Measurements from ENCODE around the gene SEMA7A.

SEMA7A gene

GRCh38 chr15:74443100-74443909 is 9.5 kb upstream of the SEMA7A start:
- H3K27ac ChIP-seq (ENCODE audit: poor library complexity, severe bottlenecking), result no peak overlapping the region
- no peaks in the 10 kb centered on the region for H3K27me3 ChIP-seq (ENCODE audit: insufficient read depth, poor library complexity, severe bottlenecking)
- no peak overlapping the region for H3K4me3 ChIP-seq (ENCODE audit: severe bottlenecking)
- no peak for TF ChIP-seq CTCF (IDR thresholded peaks at IDR 0.05; ENCODE audit: poor library complexity, severe bottlenecking)
- ATAC-seq (ENCODE audit: low read depth), result no peak
- H3K4me1 ChIP-seq (ENCODE audit: insufficient read depth, poor library complexity, severe bottlenecking), result no peaks in the 10 kb centered on the region
- H3K36me3 ChIP-seq (ENCODE audit: low read depth), result peaks cover 12% of the 10 kb centered on the region
- H3K9me3 ChIP-seq (ENCODE audit: severe bottlenecking), result no peaks in the 10 kb centered on the region
- peak; percentile 42 for DNase-seq (ENCODE audit: low spot score)

- no peak overlapping the region for H3K4me3 ChIP-seq (ENCODE audit: severe bottlenecking)
- peaks cover 7% of the 10 kb centered on the region; the same call in 1 of the 2 replicates for H3K36me3 ChIP-seq (ENCODE audit: low read depth)
- H3K9me3 ChIP-seq (ENCODE audit: severe bottlenecking), result no peaks in the 10 kb centered on the region
- no peaks in the 10 kb centered on the region for H3K27me3 ChIP-seq (ENCODE audit: insufficient read depth, poor library complexity, severe bottlenecking)
- ATAC-seq (ENCODE audit: low read depth) (no peak), DNase-seq (ENCODE audit: low spot score) (peak; percentile 65)
- no peak for TF ChIP-seq CTCF (IDR thresholded peaks at IDR 0.05; ENCODE audit: poor library complexity, severe bottlenecking)
- H3K27ac ChIP-seq (ENCODE audit: poor library complexity, severe bottlenecking), result no peak overlapping the region
- H3K4me1 ChIP-seq (ENCODE audit: insufficient read depth, poor library complexity, severe bottlenecking), result no peaks in the 10 kb centered on the region
Measured at GRCh38 chr15:74442604-74443003, 8.8 kb upstream of the SEMA7A start.

GRCh38 chr15:74442063-74442462 is 8.3 kb upstream of the SEMA7A start:
- peaks cover 7% of the 10 kb centered on the region; the same call in 1 of the 2 replicates for H3K36me3 ChIP-seq (ENCODE audit: low read depth)
- ATAC-seq (ENCODE audit: low read depth) (no peak), DNase-seq (ENCODE audit: low spot score) (peak; percentile 34)
- no peak overlapping the region for H3K27ac ChIP-seq (ENCODE audit: poor library complexity, severe bottlenecking)
- no peaks in the 10 kb centered on the region for H3K27me3 ChIP-seq (ENCODE audit: insufficient read depth, poor library complexity, severe bottlenecking)
- no peak overlapping the region for H3K4me3 ChIP-seq (ENCODE audit: severe bottlenecking)
- no peaks in the 10 kb centered on the region for H3K9me3 ChIP-seq (ENCODE audit: severe bottlenecking)
- no peak for TF ChIP-seq CTCF (IDR thresholded peaks at IDR 0.05; ENCODE audit: poor library complexity, severe bottlenecking)
- H3K4me1 ChIP-seq (ENCODE audit: insufficient read depth, poor library complexity, severe bottlenecking), result no peaks in the 10 kb centered on the region

- ATAC-seq (ENCODE audit: low read depth) (no peak), DNase-seq (ENCODE audit: low spot score) (peak; percentile 54)
- no peaks in the 10 kb centered on the region for H3K4me1 ChIP-seq (ENCODE audit: insufficient read depth, poor library complexity, severe bottlenecking)
- H3K27me3 ChIP-seq (ENCODE audit: insufficient read depth, poor library complexity, severe bottlenecking), result no peaks in the 10 kb centered on the region
- H3K36me3 ChIP-seq (ENCODE audit: low read depth), result peaks cover 2% of the 10 kb centered on the region; the same call in 1 of the 2 replicates
- no peak for TF ChIP-seq CTCF (IDR thresholded peaks at IDR 0.05; ENCODE audit: poor library complexity, severe bottlenecking)
- no peak overlapping the region for H3K4me3 ChIP-seq (ENCODE audit: severe bottlenecking)
- H3K27ac ChIP-seq (ENCODE audit: poor library complexity, severe bottlenecking), result no peak overlapping the region
- no peaks in the 10 kb centered on the region for H3K9me3 ChIP-seq (ENCODE audit: severe bottlenecking)
Measured at GRCh38 chr15:74441248-74441941, 7.6 kb upstream of the SEMA7A start.
